Peyer's patch (tissue), 4 donors: Measurements from ENCODE around the gene RAB31.

ENCODE experiments used
- POLR2A ChIP-seq, 2 donors: fragments of 450-650 bp; IDR thresholded peaks; one replicate each; pipeline ENCODE4 v1.5.1; 2017; ENCODE audit warnings: antibody characterized with exemption in 2 of 2, mild to moderate bottlenecking in 2 of 2, moderate library complexity in 2 of 2
- TF ChIP-seq, protein P1 (sequence below), 6 experiments: fragments of 450-650 bp in 4 of 6; fragments of 200-600 bp in 2 of 6; sonication (generic) in 1 of 6; IDR thresholded peaks; one replicate each; pipeline ENCODE4 v1.5.1; 2017 to 2019; ENCODE audit warnings: antibody characterized with exemption in 6 of 6, mild to moderate bottlenecking in 3 of 6, moderate library complexity in 1 of 6

DNA sequence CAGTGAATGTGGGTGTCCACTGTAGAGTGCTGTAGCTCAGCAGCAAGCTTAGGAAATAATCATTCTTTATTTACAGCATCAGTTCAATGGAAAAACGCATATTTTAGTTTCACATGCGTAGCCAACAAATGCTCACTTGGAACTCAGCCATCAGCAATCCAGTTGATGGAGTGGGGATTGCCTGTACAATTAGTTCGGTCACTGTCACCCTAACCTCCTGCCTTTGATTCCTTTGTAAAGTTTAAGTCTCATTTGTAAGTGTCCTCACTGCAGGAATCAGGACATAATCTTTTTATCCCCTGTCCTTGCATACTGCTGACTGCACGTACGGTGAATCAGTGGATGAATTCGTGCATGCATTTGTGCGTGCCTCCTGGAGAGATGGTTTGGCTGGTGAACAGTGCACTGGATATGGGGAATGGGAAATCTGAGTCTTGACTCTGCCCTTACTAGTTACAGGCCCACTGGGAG is 55.9 kb downstream of the RAB31 start:
- TF ChIP-seq, protein P1, sequence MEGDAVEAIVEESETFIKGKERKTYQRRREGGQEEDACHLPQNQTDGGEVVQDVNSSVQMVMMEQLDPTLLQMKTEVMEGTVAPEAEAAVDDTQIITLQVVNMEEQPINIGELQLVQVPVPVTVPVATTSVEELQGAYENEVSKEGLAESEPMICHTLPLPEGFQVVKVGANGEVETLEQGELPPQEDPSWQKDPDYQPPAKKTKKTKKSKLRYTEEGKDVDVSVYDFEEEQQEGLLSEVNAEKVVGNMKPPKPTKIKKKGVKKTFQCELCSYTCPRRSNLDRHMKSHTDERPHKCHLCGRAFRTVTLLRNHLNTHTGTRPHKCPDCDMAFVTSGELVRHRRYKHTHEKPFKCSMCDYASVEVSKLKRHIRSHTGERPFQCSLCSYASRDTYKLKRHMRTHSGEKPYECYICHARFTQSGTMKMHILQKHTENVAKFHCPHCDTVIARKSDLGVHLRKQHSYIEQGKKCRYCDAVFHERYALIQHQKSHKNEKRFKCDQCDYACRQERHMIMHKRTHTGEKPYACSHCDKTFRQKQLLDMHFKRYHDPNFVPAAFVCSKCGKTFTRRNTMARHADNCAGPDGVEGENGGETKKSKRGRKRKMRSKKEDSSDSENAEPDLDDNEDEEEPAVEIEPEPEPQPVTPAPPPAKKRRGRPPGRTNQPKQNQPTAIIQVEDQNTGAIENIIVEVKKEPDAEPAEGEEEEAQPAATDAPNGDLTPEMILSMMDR (IDR thresholded peaks at IDR 0.05): no peak
- no peak for TF ChIP-seq POLR2A (IDR thresholded peaks at IDR 0.05)
